ENCODE results near the gene FAM3C. TPM values are rescaled to one million over a fixed set of nuclear protein-coding genes. Genes with fewer than 3 reads are reported as not detected.

FAM3C gene
- total and polyA plus RNA-seq, 11 donors = 20.6 to 97.2 (median 45.3) TPM

DNA sequence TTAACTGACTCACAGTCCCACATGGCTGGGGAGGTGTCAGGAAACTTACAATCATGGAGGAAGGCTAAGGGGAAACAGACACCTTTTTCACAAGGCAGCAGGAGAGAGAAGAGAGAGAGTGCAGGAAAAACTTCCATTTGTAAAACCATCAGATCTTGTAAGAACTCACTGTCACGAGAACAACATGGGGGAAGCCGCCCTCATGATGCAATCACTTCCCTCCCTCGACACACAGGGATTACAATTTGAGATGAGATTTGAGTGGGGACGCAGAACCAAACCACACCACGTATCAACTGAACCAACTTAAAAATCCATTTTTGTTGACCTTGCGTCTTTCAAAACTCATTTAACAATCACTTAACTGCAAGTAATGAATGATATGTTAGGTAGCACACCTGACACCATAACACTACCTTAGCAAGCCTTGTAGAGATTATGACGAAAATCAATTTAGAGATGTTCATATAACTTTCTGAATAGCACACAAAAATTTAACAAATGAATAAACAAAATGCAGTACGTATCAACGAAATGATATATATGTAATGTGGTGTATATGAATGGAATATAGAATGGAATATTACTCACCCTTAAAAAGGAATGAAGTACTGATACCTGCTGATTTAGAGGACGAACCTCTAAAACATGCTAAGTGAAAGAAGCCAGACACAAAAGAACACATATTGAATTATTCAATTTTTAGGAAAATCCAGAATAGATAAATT lies 3.7 kb downstream of the FAM3C start:
- intact Hi-C loops (cut with DNase I) = loop anchor here in 1 of 10 donors (10.0 kb wide), 1 partner anchor 52 kb away; no protein-coding TSS in a partner anchor
- H3K36me3 ChIP-seq = no peaks in the 10 kb centered on the region
- no peak for TF ChIP-seq POLR2A (IDR thresholded peaks at IDR 0.05)
- TF ChIP-seq, protein P1, sequence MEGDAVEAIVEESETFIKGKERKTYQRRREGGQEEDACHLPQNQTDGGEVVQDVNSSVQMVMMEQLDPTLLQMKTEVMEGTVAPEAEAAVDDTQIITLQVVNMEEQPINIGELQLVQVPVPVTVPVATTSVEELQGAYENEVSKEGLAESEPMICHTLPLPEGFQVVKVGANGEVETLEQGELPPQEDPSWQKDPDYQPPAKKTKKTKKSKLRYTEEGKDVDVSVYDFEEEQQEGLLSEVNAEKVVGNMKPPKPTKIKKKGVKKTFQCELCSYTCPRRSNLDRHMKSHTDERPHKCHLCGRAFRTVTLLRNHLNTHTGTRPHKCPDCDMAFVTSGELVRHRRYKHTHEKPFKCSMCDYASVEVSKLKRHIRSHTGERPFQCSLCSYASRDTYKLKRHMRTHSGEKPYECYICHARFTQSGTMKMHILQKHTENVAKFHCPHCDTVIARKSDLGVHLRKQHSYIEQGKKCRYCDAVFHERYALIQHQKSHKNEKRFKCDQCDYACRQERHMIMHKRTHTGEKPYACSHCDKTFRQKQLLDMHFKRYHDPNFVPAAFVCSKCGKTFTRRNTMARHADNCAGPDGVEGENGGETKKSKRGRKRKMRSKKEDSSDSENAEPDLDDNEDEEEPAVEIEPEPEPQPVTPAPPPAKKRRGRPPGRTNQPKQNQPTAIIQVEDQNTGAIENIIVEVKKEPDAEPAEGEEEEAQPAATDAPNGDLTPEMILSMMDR (IDR thresholded peaks at IDR 0.05) = no peak
- peaks cover 0 to 4% (median 0%) of the 10 kb centered on the region in 12 donors for H3K9me3 ChIP-seq
- peaks cover 0 to 26% (median 12%) of the 10 kb centered on the region in 12 donors for H3K4me1 ChIP-seq
- DNase-seq (no peak), ATAC-seq (no peak)
- 95 to 97% (median 96%) methylated on average over 10 of the region's 10 CpGs for WGBS, 4 donors
- H3K27me3 ChIP-seq = no peaks in the 10 kb centered on the region
- no peak overlapping the region for H3K4me3 ChIP-seq
- H3K27ac ChIP-seq = no peak overlapping the region

DNA sequence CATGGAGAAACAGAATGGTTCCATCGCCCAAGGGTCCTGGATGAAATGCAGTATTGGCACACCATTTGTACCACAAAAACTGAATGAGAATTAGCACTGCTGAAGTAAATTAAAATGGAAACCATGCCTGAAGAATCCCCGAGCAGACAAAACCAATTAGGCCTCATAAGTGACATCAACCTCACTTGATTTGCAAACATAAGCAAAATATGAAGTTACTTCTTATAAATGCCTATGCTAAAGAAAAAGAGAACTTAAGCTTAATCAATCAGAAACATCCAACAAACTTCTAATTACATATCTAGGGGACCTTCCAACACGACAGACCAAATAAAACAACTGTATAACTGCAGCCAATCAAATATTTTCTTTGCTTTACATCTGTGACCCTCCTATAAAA lies 4.4 kb downstream of the FAM3C start:
- peaks cover 0 to 23% (median 11%) of the 10 kb centered on the region in 12 donors for H3K4me1 ChIP-seq
- DNase-seq (no peak), ATAC-seq (no peak)
- H3K27ac ChIP-seq = no peak overlapping the region
- intact Hi-C loops (cut with DNase I) = loop anchor here in 1 of 10 donors (10.0 kb wide), 1 partner anchor 53 kb away; no protein-coding TSS in a partner anchor
- H3K27me3 ChIP-seq = no peaks in the 10 kb centered on the region
- TF ChIP-seq, protein P1 (IDR thresholded peaks at IDR 0.05) = no peak
- TF ChIP-seq POLR2A (IDR thresholded peaks at IDR 0.05) = no peak
- no peaks in the 10 kb centered on the region for H3K36me3 ChIP-seq
- H3K4me3 ChIP-seq = no peak overlapping the region
- 78 to 93% (median 80%) methylated on average over 3 of the region's 3 CpGs for WGBS, 4 donors
- peaks cover 0 to 4% (median 0%) of the 10 kb centered on the region in 12 donors for H3K9me3 ChIP-seq

DNA sequence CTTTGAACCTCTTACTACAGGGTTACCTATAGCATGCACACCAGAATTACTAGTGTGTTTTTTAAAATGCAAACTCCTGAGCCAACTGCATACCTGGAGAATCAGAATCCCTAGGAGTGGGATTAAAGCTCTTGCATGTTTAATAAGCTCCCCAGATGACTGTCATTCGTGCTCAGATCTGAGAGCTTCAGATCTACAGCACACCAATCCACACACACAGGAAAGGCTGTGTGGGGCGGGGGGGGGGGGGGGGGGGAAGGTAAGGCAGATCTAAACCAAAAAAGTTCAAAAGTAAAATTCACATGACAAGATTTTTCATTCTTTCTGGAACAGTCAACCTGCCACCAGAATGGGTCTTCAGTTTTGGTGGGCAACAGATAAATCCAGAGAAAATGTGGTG lies 5.5 kb downstream of the FAM3C start:
- no peak for DNase-seq
- WGBS, 4 donors = 46 to 84% (median 65%) methylated on average over 2 of the region's 2 CpGs
- peaks cover 0 to 4% (median 0%) of the 10 kb centered on the region in 12 donors for H3K9me3 ChIP-seq
- H3K27ac ChIP-seq = no peak overlapping the region
- no peaks in the 10 kb centered on the region for H3K27me3 ChIP-seq
- no peak for ATAC-seq
- H3K36me3 ChIP-seq = no peaks in the 10 kb centered on the region
- H3K4me3 ChIP-seq = no peak overlapping the region
- TF ChIP-seq, protein P1 (IDR thresholded peaks at IDR 0.05) = no peak
- TF ChIP-seq POLR2A (IDR thresholded peaks at IDR 0.05) = no peak
- peaks cover 0 to 31% (median 13%) of the 10 kb centered on the region in 12 donors for H3K4me1 ChIP-seq
- intact Hi-C loops (cut with DNase I) = loop anchor here in 1 of 10 donors (10.0 kb wide), 1 partner anchor 54 kb away; no protein-coding TSS in a partner anchor

DNA sequence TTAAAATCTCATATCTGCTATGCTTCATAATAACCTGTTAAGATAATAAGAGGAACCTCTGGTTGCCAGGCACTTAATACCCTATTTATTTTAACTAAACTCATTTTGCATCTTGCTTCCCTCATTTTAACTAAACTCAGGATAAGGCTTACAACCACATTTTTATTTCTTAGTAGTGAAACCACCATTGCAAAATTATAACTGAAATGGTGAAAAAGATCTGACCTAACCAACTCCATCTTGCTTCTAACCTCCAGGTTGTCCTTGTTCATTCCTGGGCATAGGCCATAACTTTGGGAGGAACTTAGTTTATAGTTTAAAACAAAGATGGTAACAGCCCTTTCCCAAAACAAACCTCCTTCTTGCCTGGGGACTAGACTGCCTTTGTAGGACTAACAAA lies 6.0 kb downstream of the FAM3C start:
- intact Hi-C loops (cut with DNase I) = loop anchor here in 1 of 10 donors (10.0 kb wide), 1 partner anchor 55 kb away; no protein-coding TSS in a partner anchor
- H3K9me3 ChIP-seq = peaks cover 0 to 4% (median 0%) of the 10 kb centered on the region in 12 donors
- no peaks in the 10 kb centered on the region for H3K27me3 ChIP-seq
- H3K4me3 ChIP-seq = no peak overlapping the region
- H3K27ac ChIP-seq = no peak overlapping the region
- H3K4me1 ChIP-seq = peaks cover 0 to 33% (median 16%) of the 10 kb centered on the region in 12 donors
- ATAC-seq = no peak
- DNase-seq = no peak
- no peaks in the 10 kb centered on the region for H3K36me3 ChIP-seq
- no peak for TF ChIP-seq POLR2A (IDR thresholded peaks at IDR 0.05)
- TF ChIP-seq, protein P1 (IDR thresholded peaks at IDR 0.05) = no peak

Measured in heart left ventricle (tissue), 16 donors.